Epidermal melanocyte (primary cell): ENCODE measurements around the gene PPP2R2C.

Experiments
- DNase-seq: peaks from one replicate; pipeline ENCODE4 v3.0.0; 2011; ENCODE audit warnings: low spot score; ENCODE audit not compliant: insufficient read length

PPP2R2C gene

GRCh38 chr4:6449746-6450369, 22.6 kb downstream of the PPP2R2C start:
- no peak for DNase-seq

- DNase-seq: no peak
Measured at GRCh38 chr4:6449335-6449734, 23.1 kb downstream of the PPP2R2C start.

DNA sequence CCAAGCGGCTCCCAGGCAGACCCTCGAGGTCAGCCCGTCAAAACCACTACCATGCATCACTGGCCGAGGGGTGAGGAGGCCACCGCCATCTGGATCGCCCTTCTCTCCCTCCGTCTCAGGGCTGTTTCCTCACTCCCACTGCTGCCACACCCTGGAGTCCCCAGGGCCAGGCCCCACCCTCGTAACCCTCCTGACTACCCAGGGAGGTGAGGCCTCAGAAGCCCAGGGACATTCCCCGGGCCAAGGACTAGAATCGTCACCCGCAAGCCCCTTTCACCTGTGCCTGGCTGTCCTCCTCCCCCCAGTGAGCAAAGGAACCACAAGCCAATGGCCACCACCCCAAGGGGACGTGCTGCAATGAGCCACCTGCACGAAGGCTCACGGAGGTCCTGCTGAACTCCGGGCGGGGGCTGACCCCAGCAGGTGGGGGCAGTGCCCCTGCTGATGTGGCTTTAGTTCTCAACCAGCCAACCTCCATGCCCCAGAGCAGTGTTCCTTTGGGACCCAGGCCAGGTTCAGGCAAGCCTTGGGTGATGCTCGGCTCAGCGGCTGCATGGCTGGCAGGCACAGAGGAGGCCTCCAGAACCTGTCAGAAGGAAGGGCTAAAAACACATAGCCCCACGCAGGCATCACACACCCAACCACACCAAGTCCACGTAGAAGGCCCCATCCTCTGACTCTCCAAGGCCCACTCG, 23.8 kb downstream of the PPP2R2C start:
- DNase-seq: no peak

GRCh38 chr4:6447672-6448171, 24.7 kb downstream of the PPP2R2C start:
- DNase-seq: no peak

- no peak for DNase-seq
Measured at GRCh38 chr4:6446538-6447451, 25.6 kb downstream of the PPP2R2C start.

GRCh38 chr4:6446130-6446482, 26.3 kb downstream of the PPP2R2C start:
- DNase-seq: no peak

DNA sequence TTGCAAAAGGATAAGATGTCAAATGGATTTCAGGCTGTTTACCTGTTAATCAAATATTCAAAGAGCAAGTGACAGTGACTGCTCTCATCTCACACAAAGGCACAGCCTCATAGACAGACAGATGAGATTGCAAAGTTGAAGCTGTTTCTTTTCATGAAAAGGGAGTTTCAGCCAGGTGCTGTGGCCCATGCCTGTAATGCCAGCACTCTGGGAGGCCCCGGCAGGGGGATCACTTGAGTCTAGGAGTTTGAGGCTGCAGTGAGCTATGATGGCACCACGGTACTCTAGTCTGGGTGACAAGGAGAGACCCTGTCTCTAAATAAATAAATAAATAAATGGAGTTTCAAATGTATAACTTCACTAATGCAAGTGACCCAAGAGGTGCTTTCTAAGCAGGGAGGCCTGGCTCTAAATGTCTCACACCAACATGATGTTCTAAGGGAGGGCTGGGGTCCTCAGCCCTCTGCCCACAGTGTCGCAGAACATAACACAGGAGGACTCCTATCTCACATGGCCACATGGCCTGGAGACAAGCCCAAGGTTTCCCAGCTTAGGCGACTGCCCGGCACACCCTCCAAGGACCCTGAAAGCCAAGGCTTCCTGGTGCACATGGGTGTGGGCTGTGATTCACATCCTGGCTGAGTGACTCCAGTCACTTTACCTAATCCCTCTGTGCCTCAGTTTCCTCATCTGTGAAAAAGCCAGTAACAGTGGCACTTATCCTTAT, 26.8 kb downstream of the PPP2R2C start:
- DNase-seq: no peak

- no peak for DNase-seq
Measured at GRCh38 chr4:6444582-6444981, 27.8 kb downstream of the PPP2R2C start.

GRCh38 chr4:6443035-6444023, 29.1 kb downstream of the PPP2R2C start:
- no peak for DNase-seq

- no peak for DNase-seq
Measured at GRCh38 chr4:6442555-6442954, 29.9 kb downstream of the PPP2R2C start.

DNA sequence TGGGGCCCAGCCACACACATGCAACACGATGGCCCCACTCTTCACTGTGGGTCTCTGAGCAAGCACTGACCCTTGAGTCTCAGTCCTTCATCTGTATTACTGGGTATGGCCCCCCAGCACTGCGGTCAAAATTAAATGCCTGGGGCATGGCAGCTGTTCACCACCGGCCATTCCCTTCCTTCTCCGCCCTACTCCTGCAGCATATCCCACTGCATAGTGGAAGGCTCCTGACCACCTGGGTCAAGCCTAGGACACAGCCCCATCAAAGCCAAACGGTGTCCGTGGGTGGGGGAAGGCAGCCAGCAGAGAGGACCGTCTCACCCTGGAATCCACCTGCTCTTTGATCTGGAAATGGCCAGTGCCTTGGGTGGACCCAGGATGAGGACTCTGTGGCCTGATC, 30.7 kb downstream of the PPP2R2C start:
- DNase-seq: no peak

DNA sequence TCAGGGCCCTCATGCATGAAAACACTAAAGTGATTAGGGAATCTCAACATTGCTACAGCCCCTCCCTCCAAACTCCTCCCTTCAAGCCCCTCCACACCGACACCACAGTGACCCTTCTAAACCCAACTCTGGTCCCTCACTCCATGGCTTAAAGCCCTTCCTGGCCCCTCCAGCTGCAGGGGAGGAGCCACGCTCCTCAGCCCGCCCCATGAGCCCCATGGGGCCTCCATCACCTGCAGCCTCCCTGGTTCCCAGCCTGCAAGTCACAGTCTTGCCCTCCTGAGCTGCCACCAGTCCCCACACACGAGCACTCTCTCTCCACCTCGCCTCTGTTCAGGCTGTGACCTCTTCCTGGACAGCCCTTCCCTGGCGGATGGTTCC, 31.2 kb downstream of the PPP2R2C start:
- no peak for DNase-seq

GRCh38 chr4:6440506-6441201, 31.8 kb downstream of the PPP2R2C start:
- DNase-seq: no peak

DNA sequence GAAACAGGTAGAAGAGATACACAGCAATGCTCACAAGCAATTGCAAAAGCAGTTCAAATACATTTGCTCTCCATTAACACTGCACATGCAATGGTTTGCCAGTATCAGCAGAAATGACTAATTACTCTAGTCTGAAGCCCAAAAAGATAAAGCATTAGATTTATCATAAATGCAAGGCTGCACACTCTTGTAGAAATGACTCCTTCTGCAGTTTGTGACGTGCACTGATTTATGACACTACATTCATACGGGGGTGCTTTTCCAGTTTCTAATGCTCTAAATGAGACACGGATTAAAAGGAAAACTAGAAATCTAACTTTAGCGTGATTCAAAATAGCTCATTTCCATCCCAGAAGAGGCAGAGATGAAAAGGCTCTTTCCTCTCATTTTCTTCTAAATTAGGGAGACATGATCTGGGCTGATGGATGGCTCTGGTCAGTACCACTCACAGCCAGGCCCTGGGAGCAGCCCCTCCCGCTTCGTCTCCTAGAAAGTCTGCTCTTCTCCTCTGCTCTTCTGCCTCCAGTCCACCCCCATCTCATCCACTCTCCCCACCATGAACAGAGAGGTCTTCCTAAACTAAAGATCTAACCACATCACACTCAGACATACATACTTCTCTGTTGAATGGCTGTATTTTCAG, 33.2 kb downstream of the PPP2R2C start:
- DNase-seq: no peak

DNA sequence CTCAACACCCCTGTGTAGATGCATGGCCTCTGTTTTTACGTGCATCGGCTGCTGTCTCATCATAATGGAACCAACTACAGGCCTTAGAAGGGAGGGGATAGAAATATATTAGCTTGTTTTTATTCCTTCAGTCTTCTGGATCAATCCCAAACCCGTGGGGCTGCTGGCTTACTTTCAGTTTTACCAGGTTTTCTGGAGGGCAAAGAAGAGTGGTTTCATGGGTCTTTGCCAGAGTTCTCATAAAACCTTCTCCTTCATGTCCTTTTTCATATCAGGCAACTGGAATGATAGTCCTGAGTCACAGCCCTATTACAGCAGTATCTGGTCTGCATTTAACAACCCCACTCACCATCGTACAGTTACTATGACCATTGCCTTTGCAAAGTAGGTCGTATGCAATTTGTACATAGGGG, 34.6 kb downstream of the PPP2R2C start:
- no peak for DNase-seq

DNA sequence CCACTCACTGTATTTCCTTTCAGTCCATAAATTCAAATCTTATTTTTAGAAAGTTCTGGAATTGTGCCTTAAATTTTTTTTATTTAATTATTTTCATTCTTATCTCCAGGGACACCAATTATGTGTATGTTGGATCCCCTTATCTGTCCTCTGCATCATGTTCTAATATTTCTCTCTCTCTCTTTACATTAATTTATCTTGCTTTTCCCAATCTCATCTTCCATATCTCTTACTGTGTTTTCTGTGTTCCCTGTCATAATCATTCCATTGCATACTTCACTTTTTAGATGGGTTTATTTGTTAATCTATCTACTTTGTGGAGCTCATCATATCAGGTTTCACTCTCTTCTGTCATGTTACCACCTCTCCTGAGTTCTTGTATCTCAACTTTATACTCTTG, 37.4 kb downstream of the PPP2R2C start:
- DNase-seq: no peak

- DNase-seq: no peak
Measured at GRCh38 chr4:6430927-6431326, 41.5 kb downstream of the PPP2R2C start.

DNA sequence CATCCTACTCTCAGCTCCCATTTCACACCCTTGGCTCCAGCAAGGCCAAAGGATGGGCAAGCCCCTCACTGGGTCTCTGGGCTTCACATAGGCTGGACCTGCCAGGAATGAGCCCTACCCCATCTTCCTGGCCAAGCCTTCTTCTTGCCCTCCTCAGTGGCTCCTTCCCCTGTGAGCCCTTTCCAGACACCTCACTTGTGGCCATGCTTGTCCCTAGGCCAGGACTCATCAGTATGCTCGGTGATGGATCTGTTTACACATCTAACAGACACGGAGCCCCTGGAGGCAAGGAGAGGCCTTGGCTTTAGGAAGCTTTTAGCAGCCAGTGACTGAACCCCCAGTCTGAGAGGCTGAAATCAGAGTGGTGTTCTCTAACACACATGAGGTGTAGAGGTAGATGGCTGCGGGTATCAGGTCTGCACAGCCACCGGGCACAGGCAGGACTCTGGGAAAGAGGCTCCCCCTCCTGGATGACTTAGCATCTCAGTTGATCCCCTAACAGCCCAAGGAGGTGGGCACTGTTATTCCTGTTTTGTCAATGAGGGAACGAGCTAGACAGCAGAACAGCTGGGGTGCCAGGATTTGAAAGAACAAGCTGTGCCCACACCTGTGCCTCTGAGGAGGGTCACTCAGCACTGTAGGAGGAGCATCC, 44.8 kb downstream of the PPP2R2C start:
- no peak for DNase-seq
